ENCODE measurements around the gene MUSTN1. TPM values are rescaled to one million over a fixed set of nuclear protein-coding genes. Genes with fewer than 3 reads are reported as not detected.

Gene MUSTN1
- total and polyA plus RNA-seq, 2 experiments from 2014 or later: 0.27 to 1.8 TPM

- no peak overlapping the region for H3K4me2 ChIP-seq
- H3K27me3 ChIP-seq: no peaks in the 10 kb centered on the region
- no peaks in the 10 kb centered on the region for H3K4me1 ChIP-seq (ENCODE audit: insufficient read depth)
- H3K27ac ChIP-seq: no peak overlapping the region
- H3K79me2 ChIP-seq: no peaks in the 10 kb centered on the region
- no peak for DNase-seq (ENCODE audit: low spot score)
- H4K20me1 ChIP-seq (ENCODE audit: insufficient read depth, poor library complexity, severe bottlenecking): no peaks in the 10 kb centered on the region
- no peak overlapping the region for H2AFZ ChIP-seq
- no peaks in the 10 kb centered on the region for H3K9me2 ChIP-seq (replicated peaks; ENCODE audit: insufficient read depth)
- WGBS (ENCODE audit: low lambda C conversion rate, missing lambda C conversion rate): 92% methylated on average over 9 of the region's 9 CpGs
- TF ChIP-seq, protein P1, sequence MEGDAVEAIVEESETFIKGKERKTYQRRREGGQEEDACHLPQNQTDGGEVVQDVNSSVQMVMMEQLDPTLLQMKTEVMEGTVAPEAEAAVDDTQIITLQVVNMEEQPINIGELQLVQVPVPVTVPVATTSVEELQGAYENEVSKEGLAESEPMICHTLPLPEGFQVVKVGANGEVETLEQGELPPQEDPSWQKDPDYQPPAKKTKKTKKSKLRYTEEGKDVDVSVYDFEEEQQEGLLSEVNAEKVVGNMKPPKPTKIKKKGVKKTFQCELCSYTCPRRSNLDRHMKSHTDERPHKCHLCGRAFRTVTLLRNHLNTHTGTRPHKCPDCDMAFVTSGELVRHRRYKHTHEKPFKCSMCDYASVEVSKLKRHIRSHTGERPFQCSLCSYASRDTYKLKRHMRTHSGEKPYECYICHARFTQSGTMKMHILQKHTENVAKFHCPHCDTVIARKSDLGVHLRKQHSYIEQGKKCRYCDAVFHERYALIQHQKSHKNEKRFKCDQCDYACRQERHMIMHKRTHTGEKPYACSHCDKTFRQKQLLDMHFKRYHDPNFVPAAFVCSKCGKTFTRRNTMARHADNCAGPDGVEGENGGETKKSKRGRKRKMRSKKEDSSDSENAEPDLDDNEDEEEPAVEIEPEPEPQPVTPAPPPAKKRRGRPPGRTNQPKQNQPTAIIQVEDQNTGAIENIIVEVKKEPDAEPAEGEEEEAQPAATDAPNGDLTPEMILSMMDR (IDR thresholded peaks at IDR 0.05; ENCODE audit: poor library complexity): no peak
- TF ChIP-seq EZH2phosphoT487 (IDR thresholded peaks at IDR 0.05; ENCODE audit: low read depth, severe bottlenecking, unreplicated experiment): no peak
- TF ChIP-seq EZH2 (IDR thresholded peaks at IDR 0.05; ENCODE audit: borderline replicate concordance): no peak
- H3K4me3 ChIP-seq: no peak overlapping the region
- H3K9me3 ChIP-seq (ENCODE audit: low read depth): no peaks in the 10 kb centered on the region
- H3K36me3 ChIP-seq (replicated peaks; ENCODE audit: insufficient read depth, low read depth): no peaks in the 10 kb centered on the region
These were observed 38.4 kb downstream of the MUSTN1 start for GRCh38 chr3:52796411-52796810.

DNA sequence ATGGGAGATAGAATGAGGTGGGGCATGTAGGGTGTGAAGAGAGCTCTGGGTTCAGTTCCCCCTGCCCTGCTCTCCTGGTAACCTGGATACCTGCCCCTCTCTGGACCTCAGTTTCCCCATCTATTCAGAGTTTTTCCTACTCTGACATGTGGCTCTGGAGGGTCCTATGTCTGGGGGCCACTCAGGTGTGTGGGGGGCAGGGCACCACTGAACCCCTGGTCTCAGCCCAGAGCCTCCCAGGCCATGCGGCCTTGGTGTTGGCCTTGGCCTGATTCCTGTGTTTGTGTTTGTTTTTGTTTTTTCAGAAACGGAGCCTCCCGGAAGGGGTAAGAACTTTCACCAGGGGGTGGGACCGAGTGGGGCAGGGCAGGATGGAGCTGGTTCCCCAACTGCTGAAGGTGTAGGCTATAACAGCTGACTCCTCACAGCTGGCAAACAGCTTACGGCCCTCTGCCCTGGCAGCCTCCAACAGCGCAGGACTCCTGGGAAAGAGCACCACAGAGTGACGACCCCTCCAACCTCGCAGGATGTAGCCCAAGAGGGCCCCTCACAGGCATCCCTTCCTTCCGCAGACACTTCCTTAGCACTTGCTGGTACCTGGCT is 39.4 kb downstream of the MUSTN1 start:
- no peak for DNase-seq (ENCODE audit: low spot score)
- Histone ChIP-seq H3K4me3 (no peak overlapping the region), H3K9me2 (replicated peaks; ENCODE audit: insufficient read depth) (no peaks in the 10 kb centered on the region), H3K9me3 (ENCODE audit: low read depth) (no peaks in the 10 kb centered on the region), H3K79me2 (no peaks in the 10 kb centered on the region), H2AFZ (no peak overlapping the region), H4K20me1 (ENCODE audit: insufficient read depth, poor library complexity, severe bottlenecking) (no peaks in the 10 kb centered on the region), H3K4me1 (ENCODE audit: insufficient read depth) (no peaks in the 10 kb centered on the region), H3K36me3 (replicated peaks; ENCODE audit: insufficient read depth, low read depth) (no peaks in the 10 kb centered on the region), H3K27ac (no peak overlapping the region), H3K4me2 (no peak overlapping the region), H3K27me3 (no peaks in the 10 kb centered on the region)
- TF ChIP-seq EZH2 (IDR thresholded peaks at IDR 0.05; ENCODE audit: borderline replicate concordance) (no peak), EZH2phosphoT487 (IDR thresholded peaks at IDR 0.05; ENCODE audit: low read depth, severe bottlenecking, unreplicated experiment) (no peak)
- TF ChIP-seq, protein P1 (IDR thresholded peaks at IDR 0.05; ENCODE audit: poor library complexity): no peak
- whole genome bisulfite sequencing (ENCODE audit: low lambda C conversion rate, missing lambda C conversion rate): 80% methylated on average over 9 of the region's 9 CpGs

- no peak within 1 kb of the TSS for H3K4me3 ChIP-seq
- no peaks in the 10 kb centered on the region for H3K36me3 ChIP-seq (replicated peaks; ENCODE audit: insufficient read depth, low read depth)
- no peak for TF ChIP-seq EZH2 (IDR thresholded peaks at IDR 0.05; ENCODE audit: borderline replicate concordance)
- TF ChIP-seq EZH2phosphoT487 (IDR thresholded peaks at IDR 0.05; ENCODE audit: low read depth, severe bottlenecking, unreplicated experiment): no peak
- TF ChIP-seq, protein P1 (IDR thresholded peaks at IDR 0.05; ENCODE audit: poor library complexity): no peak
- DNase-seq (ENCODE audit: low spot score): peak; percentile 32
- no peak within 1 kb of the TSS for H2AFZ ChIP-seq
- H3K27me3 ChIP-seq: no peaks in the 10 kb centered on the region
- H3K9me3 ChIP-seq (ENCODE audit: low read depth): no peaks in the 10 kb centered on the region
- H3K4me1 ChIP-seq (ENCODE audit: insufficient read depth): no peaks in the 10 kb centered on the region
- no peaks in the 10 kb centered on the region for H4K20me1 ChIP-seq (ENCODE audit: insufficient read depth, poor library complexity, severe bottlenecking)
- no peak within 1 kb of the TSS for H3K27ac ChIP-seq
- no peaks in the 10 kb centered on the region for H3K79me2 ChIP-seq
- H3K9me2 ChIP-seq (replicated peaks; ENCODE audit: insufficient read depth): no peaks in the 10 kb centered on the region
- no peak within 1 kb of the TSS for H3K4me2 ChIP-seq
- 77% methylated on average over 10 of the region's 10 CpGs for WGBS (ENCODE audit: low lambda C conversion rate, missing lambda C conversion rate)
These were observed 40.2 kb downstream of the MUSTN1 start, which contains the start of gene ITIH3 for GRCh38 chr3:52794612-52795099. TSS of gene ITIH3 (plus strand) at chr3:52794796. CDS start at chr3:52794804, 8 bp downstream.

Data from hepatocyte (in vitro differentiated cells).